Activated CD4-positive, alpha-beta T cell treated with anti-CD3 and anti-CD28 coated beads, Interleukin-2, amount 10 ng/mL, durations not matched to agents 24 days and 14 days (primary cell): Measurements from ENCODE around the gene ZNF776. TPM values are rescaled to one million over a fixed set of nuclear protein-coding genes. Genes with fewer than 3 reads are reported as not detected.

Source experiments
- DNase-seq: peaks from one replicate; pipeline ENCODE4 v3.0.0; 2022
- H3K27ac Mint-ChIP-seq: one replicate; pipeline ENCODE4 v1.8.0; 2022; ENCODE audit warnings: mild to moderate bottlenecking, mixed read lengths
- H3K27me3 Mint-ChIP-seq: one replicate; pipeline ENCODE4 v1.8.0; 2022; ENCODE audit warnings: mixed read lengths
- H3K36me3 Mint-ChIP-seq: one replicate; pipeline ENCODE4 v1.8.0; 2022; ENCODE audit warnings: low read depth, mild to moderate bottlenecking, mixed read lengths
- H3K4me1 Mint-ChIP-seq: one replicate; pipeline ENCODE4 v1.8.0; 2021; ENCODE audit warnings: mixed read lengths
- H3K4me3 Mint-ChIP-seq: one replicate; pipeline ENCODE4 v1.8.0; 2022; ENCODE audit warnings: mild to moderate bottlenecking, moderate library complexity, mixed read lengths
- H3K9me3 Mint-ChIP-seq: one replicate; pipeline ENCODE4 v1.8.0; 2021; ENCODE audit warnings: mixed read lengths
- intact Hi-C: fragments of 100-400 bp; cut with micrococcal nuclease; formaldehyde crosslinking; loops from one replicate; pipeline ENCODE4 v1.15.1; 2023
- total RNA-seq: library from RNA; stranded (reverse); gene quantifications from 2 replicates; pipeline ENCODE4 v1.2.3, GENCODE V29; 2022

The ZNF776 gene
- total RNA-seq, 1 donor from 2014 or later: 7.5 TPM

- H3K4me3 Mint-ChIP-seq: no peak overlapping the region
- H3K27me3 Mint-ChIP-seq: no peaks in the 10 kb centered on the region
- peaks cover 99% of the 10 kb centered on the region for H3K36me3 Mint-ChIP-seq
- intact Hi-C loops: no loop called here
- H3K4me1 Mint-ChIP-seq: peaks cover 2% of the 10 kb centered on the region
- no peak overlapping the region for H3K27ac Mint-ChIP-seq
- H3K9me3 Mint-ChIP-seq: peaks cover 46% of the 10 kb centered on the region
- no peak for DNase-seq
These were observed 7.6 kb downstream of the ZNF776 start for GRCh38 chr19:57754091-57754673.

DNA sequence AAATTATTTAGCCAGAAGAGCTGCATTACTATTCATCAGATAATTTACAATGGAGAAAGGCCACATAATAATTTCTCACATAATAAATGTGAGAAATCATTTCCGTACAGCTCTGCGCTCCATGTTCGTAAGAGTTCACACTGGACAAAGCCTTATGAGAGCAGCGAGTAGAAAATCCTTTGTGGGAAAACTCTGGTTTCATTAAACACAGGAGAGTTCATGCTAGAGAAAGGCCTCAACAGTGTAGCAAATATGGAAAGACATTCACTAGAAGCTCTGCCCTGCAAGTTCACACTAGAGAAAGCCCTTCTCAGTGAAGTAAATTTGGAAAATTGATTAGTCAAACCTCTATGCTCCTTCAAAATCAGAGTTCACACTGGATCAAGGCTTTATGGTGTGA lies 8.4 kb downstream of the ZNF776 start:
- no peak overlapping the region for H3K27ac Mint-ChIP-seq
- DNase-seq: no peak
- H3K4me3 Mint-ChIP-seq: no peak overlapping the region
- intact Hi-C loops: no loop called here
- H3K9me3 Mint-ChIP-seq: peaks cover 44% of the 10 kb centered on the region
- H3K27me3 Mint-ChIP-seq: no peaks in the 10 kb centered on the region
- H3K36me3 Mint-ChIP-seq: peaks cover 99% of the 10 kb centered on the region
- peaks cover 2% of the 10 kb centered on the region for H3K4me1 Mint-ChIP-seq

DNA sequence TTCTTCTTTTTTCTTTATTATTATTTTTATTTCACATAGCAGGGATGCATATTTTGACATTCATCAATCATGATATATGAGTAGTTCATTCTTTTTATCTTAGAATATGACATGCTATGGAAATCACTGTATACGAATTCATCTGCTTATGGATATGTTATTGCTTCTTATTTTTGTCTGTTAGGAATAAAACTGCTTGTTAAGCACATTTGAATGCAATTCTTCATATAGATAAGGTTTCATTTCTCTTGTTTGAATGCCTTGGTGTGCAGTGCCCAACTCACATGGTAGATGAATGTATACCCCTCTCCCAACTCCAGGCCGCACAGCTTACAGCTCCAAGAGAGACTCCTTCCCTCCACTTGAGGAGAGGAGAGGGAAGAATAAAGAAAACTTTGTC lies 11.3 kb downstream of the ZNF776 start:
- no peaks in the 10 kb centered on the region for H3K4me1 Mint-ChIP-seq
- no peak overlapping the region for H3K27ac Mint-ChIP-seq
- H3K36me3 Mint-ChIP-seq: peaks cover 91% of the 10 kb centered on the region
- no peaks in the 10 kb centered on the region for H3K27me3 Mint-ChIP-seq
- intact Hi-C loops: no loop called here
- H3K4me3 Mint-ChIP-seq: no peak overlapping the region
- peaks cover 23% of the 10 kb centered on the region for H3K9me3 Mint-ChIP-seq
- DNase-seq: no peak

DNA sequence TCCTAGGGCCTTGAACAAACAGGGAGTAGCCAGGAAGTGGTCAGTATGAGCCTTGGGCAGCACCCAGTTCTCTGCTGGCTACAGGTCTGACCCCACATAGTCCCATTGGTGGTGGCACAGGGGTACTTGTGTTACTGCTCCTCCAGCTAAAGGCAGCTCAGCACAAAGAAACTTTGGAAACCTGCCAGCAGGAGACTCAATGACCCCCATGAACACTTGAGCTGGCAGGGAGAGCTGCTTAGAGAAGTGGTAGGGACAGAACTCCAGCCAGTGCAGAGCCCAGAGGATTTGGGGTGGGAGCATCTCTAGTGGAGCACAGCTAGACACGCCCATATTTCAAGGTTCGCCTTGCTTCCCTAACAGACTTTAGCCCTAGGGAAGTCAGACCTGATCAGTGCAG lies 12.5 kb downstream of the ZNF776 start:
- Mint-ChIP-seq H3K27me3 (no peaks in the 10 kb centered on the region), H3K9me3 (peaks cover 18% of the 10 kb centered on the region), H3K4me1 (no peaks in the 10 kb centered on the region)

GRCh38 chr19:57769345-57770131 lies 22.9 kb downstream of the ZNF776 start, which contains the start of gene ZNF586:
Gene ZNF586 (plus strand): TSS chr19:57769676. CDS start chr19:57769843, 167 bp downstream.
- Mint-ChIP-seq H3K27me3 (no peaks in the 10 kb centered on the region), H3K36me3 (peaks cover 54% of the 10 kb centered on the region), H3K27ac (peak within 1 kb of the TSS; percentile 92), H3K4me1 (peaks cover 13% of the 10 kb centered on the region), H3K4me3 (peak within 1 kb of the TSS; percentile 91), H3K9me3 (peaks cover 36% of the 10 kb centered on the region)
- intact Hi-C loops: loop anchor here (1.0 to 2.0 kb wide), 2 partner anchors 23 to 45 kb away; partner anchors contain the start of genes ZNF552 and ZNF776
- peak; percentile 96 for DNase-seq

More for the DNA sequence above, 12.5 kb downstream of the ZNF776 start:
- no peak overlapping the region for H3K27ac Mint-ChIP-seq
- intact Hi-C loops: no loop called here
- peaks cover 87% of the 10 kb centered on the region for H3K36me3 Mint-ChIP-seq
- H3K4me3 Mint-ChIP-seq: no peak overlapping the region
- DNase-seq: no peak

DNA sequence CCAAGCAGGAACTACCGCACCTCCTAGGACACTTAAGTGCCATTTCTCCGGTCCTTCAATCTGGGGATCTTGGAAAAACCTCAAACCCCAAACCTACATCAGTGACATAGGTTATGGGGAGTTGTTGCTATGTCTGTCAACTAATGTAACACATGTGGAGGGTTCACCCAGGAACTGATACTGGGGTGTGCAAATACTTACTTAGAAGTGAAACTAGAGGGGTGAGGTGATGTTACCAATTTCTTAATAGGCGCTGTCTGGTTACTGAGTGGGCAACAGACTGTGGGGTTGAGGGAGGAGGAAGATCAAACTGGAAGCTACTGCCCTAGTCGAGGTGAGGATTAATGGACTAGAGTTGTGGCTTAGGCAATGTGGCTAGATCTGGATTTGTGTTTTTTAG lies 24.8 kb downstream of the ZNF776 start:
- Mint-ChIP-seq H3K9me3 (peaks cover 37% of the 10 kb centered on the region), H3K4me3 (no peak overlapping the region), H3K27ac (no peak overlapping the region), H3K27me3 (no peaks in the 10 kb centered on the region), H3K4me1 (peaks cover 13% of the 10 kb centered on the region), H3K36me3 (peaks cover 63% of the 10 kb centered on the region)
- no peak for DNase-seq
- intact Hi-C loops: no loop called here

- intact Hi-C loops: no loop called here
- Mint-ChIP-seq H3K4me1 (peaks cover 13% of the 10 kb centered on the region), H3K9me3 (peaks cover 39% of the 10 kb centered on the region), H3K4me3 (no peak overlapping the region), H3K27me3 (no peaks in the 10 kb centered on the region), H3K36me3 (peaks cover 77% of the 10 kb centered on the region), H3K27ac (no peak overlapping the region)
- no peak for DNase-seq
These were observed 26.9 kb downstream of the ZNF776 start for GRCh38 chr19:57773488-57773887.

DNA sequence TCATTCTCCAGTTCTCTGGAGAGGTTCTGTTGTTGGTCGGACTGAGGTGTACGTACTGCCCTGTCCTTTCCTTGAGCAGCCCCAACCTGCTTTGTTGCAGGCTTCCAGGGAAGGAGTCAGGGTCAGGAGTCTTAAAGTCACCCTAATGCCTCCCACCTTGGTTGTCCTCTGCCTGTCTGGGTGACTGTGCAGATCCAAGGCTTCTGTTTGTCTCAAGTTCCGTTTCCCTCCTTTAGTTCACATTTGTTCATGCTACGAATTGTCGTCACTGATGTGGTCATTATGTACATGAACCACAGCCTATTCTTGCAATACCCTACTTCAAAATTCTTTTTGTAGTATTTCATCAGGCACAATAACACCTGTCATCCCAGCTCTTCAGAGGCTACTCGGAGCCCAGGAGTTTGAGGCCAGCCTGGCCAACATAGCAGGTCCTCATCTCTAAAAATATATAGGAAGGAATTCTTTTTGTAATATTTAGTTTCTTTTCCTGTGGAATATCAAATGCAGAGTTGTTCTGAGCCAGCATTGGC lies 30.2 kb downstream of the ZNF776 start:
- H3K27ac Mint-ChIP-seq: no peak overlapping the region

GRCh38 chr19:57778336-57778735 lies 31.7 kb downstream of the ZNF776 start:
- no peaks in the 10 kb centered on the region for H3K4me1 Mint-ChIP-seq
- no peak overlapping the region for H3K4me3 Mint-ChIP-seq
- no peak for DNase-seq
- H3K9me3 Mint-ChIP-seq: peaks cover 39% of the 10 kb centered on the region
- intact Hi-C loops: no loop called here
- H3K27me3 Mint-ChIP-seq: no peaks in the 10 kb centered on the region
- peaks cover 83% of the 10 kb centered on the region for H3K36me3 Mint-ChIP-seq
- H3K27ac Mint-ChIP-seq: no peak overlapping the region

More for the DNA sequence above, 30.2 kb downstream of the ZNF776 start:
- H3K4me3 Mint-ChIP-seq: no peak overlapping the region
- peaks cover 45% of the 10 kb centered on the region for H3K9me3 Mint-ChIP-seq
- H3K4me1 Mint-ChIP-seq: no peaks in the 10 kb centered on the region
- intact Hi-C loops: no loop called here
- H3K27me3 Mint-ChIP-seq: no peaks in the 10 kb centered on the region
- peaks cover 89% of the 10 kb centered on the region for H3K36me3 Mint-ChIP-seq
- no peak for DNase-seq

GRCh38 chr19:57779220-57779845 lies 32.7 kb downstream of the ZNF776 start:
- H3K4me3 Mint-ChIP-seq: no peak overlapping the region
- no peaks in the 10 kb centered on the region for H3K27me3 Mint-ChIP-seq
- no peaks in the 10 kb centered on the region for H3K4me1 Mint-ChIP-seq
- intact Hi-C loops: no loop called here
- no peak for DNase-seq
- H3K9me3 Mint-ChIP-seq: peaks cover 34% of the 10 kb centered on the region
- H3K27ac Mint-ChIP-seq: no peak overlapping the region
- H3K36me3 Mint-ChIP-seq: peaks cover 80% of the 10 kb centered on the region

DNA sequence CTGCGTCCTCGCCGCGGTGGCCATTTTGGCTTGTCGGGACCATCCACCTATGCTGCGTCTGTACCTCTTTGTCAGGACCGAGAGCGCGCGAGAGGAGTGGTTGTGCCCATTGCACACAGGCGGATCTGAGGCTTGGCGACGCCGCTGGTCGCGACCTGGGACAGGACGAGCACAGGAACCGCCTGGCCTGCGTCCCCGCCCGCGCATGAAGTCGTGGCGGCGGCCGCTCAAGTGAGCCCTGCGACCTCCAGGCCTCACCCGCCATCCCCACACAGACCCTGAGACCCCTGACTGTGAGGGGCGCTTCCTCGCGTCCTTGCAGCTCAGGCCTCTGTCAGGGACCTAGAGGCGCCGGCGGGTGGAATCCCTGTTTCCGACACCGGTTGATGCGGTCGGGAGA lies 39.7 kb downstream of the ZNF776 start:
- DNase-seq: no peak
- H3K27ac Mint-ChIP-seq: no peak overlapping the region
- no peak overlapping the region for H3K4me3 Mint-ChIP-seq
- H3K27me3 Mint-ChIP-seq: no peaks in the 10 kb centered on the region
- peaks cover 25% of the 10 kb centered on the region for H3K9me3 Mint-ChIP-seq
- intact Hi-C loops: no loop called here
- no peaks in the 10 kb centered on the region for H3K4me1 Mint-ChIP-seq
- H3K36me3 Mint-ChIP-seq: peaks cover 66% of the 10 kb centered on the region

GRCh38 chr19:57786906-57787305 lies 40.3 kb downstream of the ZNF776 start:
- Mint-ChIP-seq H3K4me1 (no peaks in the 10 kb centered on the region), H3K27me3 (no peaks in the 10 kb centered on the region), H3K27ac (no peak overlapping the region), H3K4me3 (no peak overlapping the region), H3K9me3 (peaks cover 24% of the 10 kb centered on the region), H3K36me3 (peaks cover 67% of the 10 kb centered on the region)
- intact Hi-C loops: no loop called here
- DNase-seq: no peak

- DNase-seq: no peak
- H3K27me3 Mint-ChIP-seq: no peaks in the 10 kb centered on the region
- intact Hi-C loops: no loop called here
- no peak overlapping the region for H3K27ac Mint-ChIP-seq
- H3K36me3 Mint-ChIP-seq: peaks cover 70% of the 10 kb centered on the region
- H3K4me1 Mint-ChIP-seq: no peaks in the 10 kb centered on the region
- H3K4me3 Mint-ChIP-seq: no peak overlapping the region
- H3K9me3 Mint-ChIP-seq: peaks cover 24% of the 10 kb centered on the region
These were observed 41.6 kb downstream of the ZNF776 start for GRCh38 chr19:57788114-57788692.

GRCh38 chr19:57789288-57789687 lies 42.7 kb downstream of the ZNF776 start:
- H3K27ac Mint-ChIP-seq: no peak overlapping the region
- no peaks in the 10 kb centered on the region for H3K27me3 Mint-ChIP-seq
- peaks cover 24% of the 10 kb centered on the region for H3K9me3 Mint-ChIP-seq
- H3K4me1 Mint-ChIP-seq: no peaks in the 10 kb centered on the region
- H3K4me3 Mint-ChIP-seq: no peak overlapping the region
- peaks cover 76% of the 10 kb centered on the region for H3K36me3 Mint-ChIP-seq
- intact Hi-C loops: no loop called here
- DNase-seq: no peak
